Bronchial epithelial cell (primary cell): ENCODE measurements around the gene ZNF554. TPM values are rescaled to one million over a fixed set of nuclear protein-coding genes. Genes with fewer than 3 reads are reported as not detected.

ENCODE experiments used
- DNase-seq: peaks from one replicate; pipeline ENCODE4 v3.0.0-alpha.2; 2010; ENCODE audit warnings: low read depth
- FAIRE-seq: peaks from 2 replicates; lab custom pipeline; 2011; peaks lifted over from hg19 to GRCh38; lab: Jason Lieb, UNC
- H3K27me3 ChIP-seq: 2 replicates; pipeline ENCODE4 v1.5.1; 2011; ENCODE audit warnings: low read length; ENCODE audit not compliant: control insufficient read depth, insufficient read depth
- H3K36me3 ChIP-seq: 2 replicates; pipeline ENCODE4 v1.5.1; 2011; ENCODE audit warnings: low read length; ENCODE audit not compliant: control insufficient read depth, insufficient read depth
- H3K4me3 ChIP-seq: 2 replicates; pipeline ENCODE4 v1.5.1; 2011; ENCODE audit warnings: mild to moderate bottlenecking, low read depth, low read length, control low read depth
- total RNA-seq: library from RNA; depleted of rRNA; stranded (reverse); fragments of >200 nt; gene quantifications from 2 replicates; pipeline ENCODE4 v1.2.1, GENCODE V29; 2014
- TF ChIP-seq, protein P1 (sequence below): IDR thresholded peaks from 2 replicates; pipeline ENCODE4 v1.5.1; 2011; ENCODE audit warnings: mild to moderate bottlenecking, moderate library complexity, low read length, control low read depth, inconsistent platforms; ENCODE audit not compliant: insufficient read depth, severe bottlenecking

Gene ZNF554
- total RNA-seq, 1 donor from 2014 or later: 3.9 TPM

GRCh38 chr19:2841855-2842574 is 22.3 kb downstream of the ZNF554 start:
- H3K36me3 ChIP-seq: no peaks in the 10 kb centered on the region
- DNase-seq (no peak), FAIRE-seq (no peak)
- H3K4me3 ChIP-seq: peak overlapping the region; percentile 80
- no peaks in the 10 kb centered on the region for H3K27me3 ChIP-seq
- TF ChIP-seq, protein P1, sequence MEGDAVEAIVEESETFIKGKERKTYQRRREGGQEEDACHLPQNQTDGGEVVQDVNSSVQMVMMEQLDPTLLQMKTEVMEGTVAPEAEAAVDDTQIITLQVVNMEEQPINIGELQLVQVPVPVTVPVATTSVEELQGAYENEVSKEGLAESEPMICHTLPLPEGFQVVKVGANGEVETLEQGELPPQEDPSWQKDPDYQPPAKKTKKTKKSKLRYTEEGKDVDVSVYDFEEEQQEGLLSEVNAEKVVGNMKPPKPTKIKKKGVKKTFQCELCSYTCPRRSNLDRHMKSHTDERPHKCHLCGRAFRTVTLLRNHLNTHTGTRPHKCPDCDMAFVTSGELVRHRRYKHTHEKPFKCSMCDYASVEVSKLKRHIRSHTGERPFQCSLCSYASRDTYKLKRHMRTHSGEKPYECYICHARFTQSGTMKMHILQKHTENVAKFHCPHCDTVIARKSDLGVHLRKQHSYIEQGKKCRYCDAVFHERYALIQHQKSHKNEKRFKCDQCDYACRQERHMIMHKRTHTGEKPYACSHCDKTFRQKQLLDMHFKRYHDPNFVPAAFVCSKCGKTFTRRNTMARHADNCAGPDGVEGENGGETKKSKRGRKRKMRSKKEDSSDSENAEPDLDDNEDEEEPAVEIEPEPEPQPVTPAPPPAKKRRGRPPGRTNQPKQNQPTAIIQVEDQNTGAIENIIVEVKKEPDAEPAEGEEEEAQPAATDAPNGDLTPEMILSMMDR: no peak

GRCh38 chr19:2845107-2845506 is 25.4 kb downstream of the ZNF554 start:
- no peaks in the 10 kb centered on the region for H3K27me3 ChIP-seq
- TF ChIP-seq, protein P1: no peak
- no peak for FAIRE-seq
- no peak overlapping the region for H3K4me3 ChIP-seq
- H3K36me3 ChIP-seq: no peaks in the 10 kb centered on the region
- no peak for DNase-seq

- Histone ChIP-seq H3K27me3 (no peaks in the 10 kb centered on the region), H3K4me3 (no peak overlapping the region), H3K36me3 (peaks cover 1% of the 10 kb centered on the region)
- FAIRE-seq: peak; percentile 60
- no peak for DNase-seq
- TF ChIP-seq, protein P1: no peak
These were observed 26.7 kb downstream of the ZNF554 start for GRCh38 chr19:2846180-2846894.

GRCh38 chr19:2847507-2847906 is 27.8 kb downstream of the ZNF554 start:
- no peak overlapping the region for H3K4me3 ChIP-seq
- FAIRE-seq (no peak), DNase-seq (no peak)
- peaks cover 3% of the 10 kb centered on the region for H3K36me3 ChIP-seq
- no peaks in the 10 kb centered on the region for H3K27me3 ChIP-seq
- TF ChIP-seq, protein P1: no peak

GRCh38 chr19:2848616-2849015 is 28.9 kb downstream of the ZNF554 start:
- Histone ChIP-seq H3K27me3 (no peaks in the 10 kb centered on the region), H3K36me3 (peaks cover 6% of the 10 kb centered on the region), H3K4me3 (no peak overlapping the region)
- FAIRE-seq (no peak), DNase-seq (no peak)
- TF ChIP-seq, protein P1: no peak
